WTC11 (cell line): ENCODE results near the gene IP6K3. TPM values are rescaled to one million over a fixed set of nuclear protein-coding genes. Genes with fewer than 3 reads are reported as not detected.

Source experiments
- ATAC-seq: fragments of 200-7000 bp; cut with Tn5 transposase; 2 replicates; pipeline ENCODE4 v1.10.0; 2021; ENCODE audit warnings: mild to moderate bottlenecking, moderate library complexity
- CTCF ChIA-PET: fragments of 300-600 bp; sonication (Branson Sonifier 250); formaldehyde crosslinking; loops from one replicate; lab custom pipeline; 2021; ENCODE audit warnings: antibody characterized with exemption; lab: Charles Lee
- POLR2A ChIA-PET: fragments of 350-600 bp; sonication (Branson Sonifier 250); formaldehyde crosslinking; loops from one replicate; lab custom pipeline; 2021; ENCODE audit warnings: antibody characterized with exemption; lab: Charles Lee
- DNase-seq: peaks from one replicate; pipeline ENCODE4 v3.0.0; 2021; ENCODE audit warnings: low spot score
- H3K27ac Mint-ChIP-seq: 2 replicates; pipeline ENCODE4 v1.8.0; 2021; ENCODE audit warnings: mixed read lengths
- H3K27me3 Mint-ChIP-seq: 2 replicates; pipeline ENCODE4 v1.8.0; 2021; ENCODE audit warnings: low read depth, mild to moderate bottlenecking, moderate library complexity, mixed read lengths
- H3K36me3 Mint-ChIP-seq: 2 replicates; pipeline ENCODE4 v1.8.0; 2021; ENCODE audit warnings: mixed read lengths
- H3K4me1 Mint-ChIP-seq: 2 replicates; pipeline ENCODE4 v1.8.0; 2022; ENCODE audit warnings: mixed read lengths
- H3K4me3 Mint-ChIP-seq: 2 replicates; pipeline ENCODE4 v1.8.0; 2021; ENCODE audit warnings: mild to moderate bottlenecking, moderate library complexity, mixed read lengths
- H3K9me3 Mint-ChIP-seq: 2 replicates; pipeline ENCODE4 v1.8.0; 2021; ENCODE audit warnings: mixed read lengths
- AFF4 ChIP-seq: sonication (generic); formaldehyde crosslinking; IDR thresholded peaks from 2 replicates; pipeline ENCODE4 v1.8.1; 2023; ENCODE audit warnings: mild to moderate bottlenecking, missing genetic modification reagents, borderline replicate concordance
- E2F4 ChIP-seq: sonication (generic); formaldehyde crosslinking; IDR thresholded peaks from 2 replicates; pipeline ENCODE4 v1.8.1; 2022; ENCODE audit warnings: low read depth, mild to moderate bottlenecking, moderate library complexity, missing genetic modification reagents, borderline replicate concordance
- FOXP1 ChIP-seq: sonication (generic); formaldehyde crosslinking; IDR thresholded peaks from 2 replicates; pipeline ENCODE4 v1.8.0; 2022; ENCODE audit warnings: missing genetic modification reagents, mild to moderate bottlenecking, moderate library complexity, borderline replicate concordance
- HMGA2 ChIP-seq: fragments of 250-450 bp; sonication (Bioruptor Pico); IDR thresholded peaks from 2 replicates; pipeline ENCODE4 v1.4.0; 2021; ENCODE audit warnings: mild to moderate bottlenecking, moderate library complexity
- MAX ChIP-seq: sonication (generic); formaldehyde crosslinking; IDR thresholded peaks from 2 replicates; pipeline ENCODE4 v1.8.0; 2022; ENCODE audit warnings: mild to moderate bottlenecking, missing genetic modification reagents
- MXD4 ChIP-seq: fragments of 250-450 bp; sonication (Bioruptor Pico); IDR thresholded peaks from 2 replicates; pipeline ENCODE4 v1.8.0; 2021; ENCODE audit warnings: mild to moderate bottlenecking, moderate library complexity, borderline replicate concordance
- NFATC4 ChIP-seq: fragments of 250-450 bp; sonication (Bioruptor Pico); IDR thresholded peaks from 2 replicates; pipeline ENCODE4 v1.9.0; 2021; ENCODE audit warnings: mild to moderate bottlenecking
- TEAD1 ChIP-seq: sonication (generic); formaldehyde crosslinking; IDR thresholded peaks from 2 replicates; pipeline ENCODE4 v1.8.0; 2022; ENCODE audit warnings: mild to moderate bottlenecking, missing genetic modification reagents
- TP53 ChIP-seq: sonication (generic); formaldehyde crosslinking; IDR thresholded peaks from 2 replicates; pipeline ENCODE4 v1.8.1; 2023; ENCODE audit warnings: mild to moderate bottlenecking, missing genetic modification reagents
- ZNF232 ChIP-seq: sonication (generic); formaldehyde crosslinking; IDR thresholded peaks from 2 replicates; pipeline ENCODE4 v1.8.0; 2022; ENCODE audit warnings: mild to moderate bottlenecking, missing genetic modification reagents
- ZNF263 ChIP-seq: sonication (generic); formaldehyde crosslinking; IDR thresholded peaks from 2 replicates; pipeline ENCODE4 v1.8.1; 2022; ENCODE audit warnings: low read depth, mild to moderate bottlenecking, moderate library complexity, missing genetic modification reagents
- ZNF671 ChIP-seq: fragments of 250-450 bp; sonication (Bioruptor Pico); IDR thresholded peaks from 2 replicates; pipeline ENCODE4 v1.8.0; 2021; ENCODE audit warnings: mild to moderate bottlenecking
- total RNA-seq: library from RNA; stranded (reverse); gene quantifications from 3 replicates; pipeline ENCODE4 v1.2.3, GENCODE V29; 2021
- TF ChIP-seq, protein P1 (sequence below): sonication (generic); formaldehyde crosslinking; IDR thresholded peaks from 2 replicates; pipeline ENCODE4 v1.8.1; 2022; ENCODE audit warnings: low read depth, missing genetic modification reagents, borderline replicate concordance
- TF ChIP-seq, protein P2 (sequence below): sonication (generic); formaldehyde crosslinking; IDR thresholded peaks from 2 replicates; pipeline ENCODE4 v1.8.1; 2022; ENCODE audit warnings: missing genetic modification reagents, borderline replicate concordance
- TF ChIP-seq, protein P3 (sequence below): sonication (generic); formaldehyde crosslinking; IDR thresholded peaks from 2 replicates; pipeline ENCODE4 v1.8.1; 2023; ENCODE audit warnings: mild to moderate bottlenecking, missing genetic modification reagents
- TF ChIP-seq, protein P4 (sequence below): fragments of 250-450 bp; sonication (Bioruptor Pico); IDR thresholded peaks from 2 replicates; pipeline ENCODE4 v1.9.0; 2021; ENCODE audit warnings: mild to moderate bottlenecking, borderline replicate concordance
- TF ChIP-seq, protein P5 (sequence below): fragments of 200-600 bp; IDR thresholded peaks from 2 replicates; pipeline ENCODE4 v1.8.0; 2022; ENCODE audit warnings: antibody characterized with exemption

Gene IP6K3
- total RNA-seq, 1 experiment from 2014 or later, result 1.1 TPM

- CTCF ChIA-PET, result interaction anchor here (0.6 to 3.3 kb wide), 5 partner anchors 13 to 373 kb away, joined by 3 to 23 read pairs (median 4); no protein-coding TSS in a partner anchor
- no peak overlapping the region for H3K4me3 Mint-ChIP-seq
- DNase-seq, result no peak
- peaks cover 46% of the 10 kb centered on the region for H3K4me1 Mint-ChIP-seq
- no peaks in the 10 kb centered on the region for H3K9me3 Mint-ChIP-seq
- TF ChIP-seq ZNF232 (no peak), ZNF263 (CRISPR knock-in tag) (no peak), ZNF671 (CRISPR knock-in tag) (no peak), FOXP1 (CRISPR knock-in tag) (no peak), E2F4 (CRISPR knock-in tag) (no peak), TEAD1 (CRISPR knock-in tag) (no peak), NFATC4 (CRISPR knock-in tag) (no peak), TP53 (CRISPR knock-in tag) (no peak), HMGA2 (CRISPR knock-in tag) (no peak)
- TF ChIP-seq, protein P1, sequence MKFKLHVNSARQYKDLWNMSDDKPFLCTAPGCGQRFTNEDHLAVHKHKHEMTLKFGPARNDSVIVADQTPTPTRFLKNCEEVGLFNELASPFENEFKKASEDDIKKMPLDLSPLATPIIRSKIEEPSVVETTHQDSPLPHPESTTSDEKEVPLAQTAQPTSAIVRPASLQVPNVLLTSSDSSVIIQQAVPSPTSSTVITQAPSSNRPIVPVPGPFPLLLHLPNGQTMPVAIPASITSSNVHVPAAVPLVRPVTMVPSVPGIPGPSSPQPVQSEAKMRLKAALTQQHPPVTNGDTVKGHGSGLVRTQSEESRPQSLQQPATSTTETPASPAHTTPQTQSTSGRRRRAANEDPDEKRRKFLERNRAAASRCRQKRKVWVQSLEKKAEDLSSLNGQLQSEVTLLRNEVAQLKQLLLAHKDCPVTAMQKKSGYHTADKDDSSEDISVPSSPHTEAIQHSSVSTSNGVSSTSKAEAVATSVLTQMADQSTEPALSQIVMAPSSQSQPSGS (CRISPR knock-in tag), result no peak
- TF ChIP-seq, protein P2, sequence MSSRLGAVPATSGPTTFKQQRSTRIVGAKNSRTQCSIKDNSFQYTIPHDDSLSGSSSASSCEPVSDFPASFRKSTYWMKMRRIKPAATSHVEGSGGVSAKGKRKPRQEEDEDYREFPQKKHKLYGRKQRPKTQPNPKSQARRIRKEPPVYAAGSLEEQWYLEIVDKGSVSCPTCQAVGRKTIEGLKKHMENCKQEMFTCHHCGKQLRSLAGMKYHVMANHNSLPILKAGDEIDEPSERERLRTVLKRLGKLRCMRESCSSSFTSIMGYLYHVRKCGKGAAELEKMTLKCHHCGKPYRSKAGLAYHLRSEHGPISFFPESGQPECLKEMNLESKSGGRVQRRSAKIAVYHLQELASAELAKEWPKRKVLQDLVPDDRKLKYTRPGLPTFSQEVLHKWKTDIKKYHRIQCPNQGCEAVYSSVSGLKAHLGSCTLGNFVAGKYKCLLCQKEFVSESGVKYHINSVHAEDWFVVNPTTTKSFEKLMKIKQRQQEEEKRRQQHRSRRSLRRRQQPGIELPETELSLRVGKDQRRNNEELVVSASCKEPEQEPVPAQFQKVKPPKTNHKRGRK (CRISPR knock-in tag), result no peak
- TF ChIP-seq, protein P3, sequence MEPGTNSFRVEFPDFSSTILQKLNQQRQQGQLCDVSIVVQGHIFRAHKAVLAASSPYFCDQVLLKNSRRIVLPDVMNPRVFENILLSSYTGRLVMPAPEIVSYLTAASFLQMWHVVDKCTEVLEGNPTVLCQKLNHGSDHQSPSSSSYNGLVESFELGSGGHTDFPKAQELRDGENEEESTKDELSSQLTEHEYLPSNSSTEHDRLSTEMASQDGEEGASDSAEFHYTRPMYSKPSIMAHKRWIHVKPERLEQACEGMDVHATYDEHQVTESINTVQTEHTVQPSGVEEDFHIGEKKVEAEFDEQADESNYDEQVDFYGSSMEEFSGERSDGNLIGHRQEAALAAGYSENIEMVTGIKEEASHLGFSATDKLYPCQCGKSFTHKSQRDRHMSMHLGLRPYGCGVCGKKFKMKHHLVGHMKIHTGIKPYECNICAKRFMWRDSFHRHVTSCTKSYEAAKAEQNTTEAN (CRISPR knock-in tag), result no peak
- TF ChIP-seq, all 79 proteins: peak for 0
- no peak for ATAC-seq
- no peak overlapping the region for H3K27ac Mint-ChIP-seq
- H3K36me3 Mint-ChIP-seq, result no peaks in the 10 kb centered on the region
- POLR2A ChIA-PET, result no interaction called here
- no peaks in the 10 kb centered on the region; the same call in 1 of the 2 replicates for H3K27me3 Mint-ChIP-seq
These were observed 1.1 kb upstream of the IP6K3 start for GRCh38 chr6:33747823-33748222.

DNA sequence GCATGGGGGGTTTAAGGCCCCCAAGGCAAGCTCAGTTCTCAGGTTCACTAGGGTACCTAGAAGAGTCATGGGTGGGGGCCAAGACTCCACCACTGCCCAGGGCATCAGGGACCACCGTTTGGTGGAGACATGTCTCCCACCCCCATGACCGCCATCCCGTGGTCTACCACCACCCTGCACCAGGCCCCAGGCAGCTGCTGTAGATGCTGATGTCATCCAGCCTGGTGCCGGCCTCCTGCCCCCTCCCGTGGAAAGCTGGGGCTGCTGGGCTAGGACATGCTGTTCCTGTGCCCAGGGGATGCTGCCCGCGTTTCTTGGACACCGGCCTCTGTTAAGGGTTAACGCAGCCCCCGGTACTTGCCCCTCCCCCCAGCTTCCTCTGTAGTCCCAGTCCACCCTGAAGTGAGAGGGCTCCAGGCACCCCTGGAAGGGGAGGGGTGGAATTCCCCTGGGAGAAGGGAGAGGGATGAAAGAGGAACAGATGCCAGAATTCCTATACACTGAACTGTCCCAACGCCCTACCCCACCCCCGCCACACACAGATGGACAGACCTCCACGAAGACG, 587 bp downstream of the IP6K3 start:
- no peak overlapping the region for H3K4me3 Mint-ChIP-seq
- H3K27ac Mint-ChIP-seq, result no peak overlapping the region
- no peaks in the 10 kb centered on the region for H3K36me3 Mint-ChIP-seq
- H3K27me3 Mint-ChIP-seq, result no peaks in the 10 kb centered on the region; the same call in 1 of the 2 replicates
- ATAC-seq (no peak), DNase-seq (no peak)
- peaks cover 50% of the 10 kb centered on the region for H3K4me1 Mint-ChIP-seq
- H3K9me3 Mint-ChIP-seq, result no peaks in the 10 kb centered on the region
- CTCF ChIA-PET, result interaction anchor here (0.7 to 3.7 kb wide), 12 partner anchors 8 to 309 kb away, joined by 3 to 26 read pairs (median 4); partner anchors contain the start of gene UQCC2
- POLR2A ChIA-PET, result no interaction called here
- TF ChIP-seq, protein P4, sequence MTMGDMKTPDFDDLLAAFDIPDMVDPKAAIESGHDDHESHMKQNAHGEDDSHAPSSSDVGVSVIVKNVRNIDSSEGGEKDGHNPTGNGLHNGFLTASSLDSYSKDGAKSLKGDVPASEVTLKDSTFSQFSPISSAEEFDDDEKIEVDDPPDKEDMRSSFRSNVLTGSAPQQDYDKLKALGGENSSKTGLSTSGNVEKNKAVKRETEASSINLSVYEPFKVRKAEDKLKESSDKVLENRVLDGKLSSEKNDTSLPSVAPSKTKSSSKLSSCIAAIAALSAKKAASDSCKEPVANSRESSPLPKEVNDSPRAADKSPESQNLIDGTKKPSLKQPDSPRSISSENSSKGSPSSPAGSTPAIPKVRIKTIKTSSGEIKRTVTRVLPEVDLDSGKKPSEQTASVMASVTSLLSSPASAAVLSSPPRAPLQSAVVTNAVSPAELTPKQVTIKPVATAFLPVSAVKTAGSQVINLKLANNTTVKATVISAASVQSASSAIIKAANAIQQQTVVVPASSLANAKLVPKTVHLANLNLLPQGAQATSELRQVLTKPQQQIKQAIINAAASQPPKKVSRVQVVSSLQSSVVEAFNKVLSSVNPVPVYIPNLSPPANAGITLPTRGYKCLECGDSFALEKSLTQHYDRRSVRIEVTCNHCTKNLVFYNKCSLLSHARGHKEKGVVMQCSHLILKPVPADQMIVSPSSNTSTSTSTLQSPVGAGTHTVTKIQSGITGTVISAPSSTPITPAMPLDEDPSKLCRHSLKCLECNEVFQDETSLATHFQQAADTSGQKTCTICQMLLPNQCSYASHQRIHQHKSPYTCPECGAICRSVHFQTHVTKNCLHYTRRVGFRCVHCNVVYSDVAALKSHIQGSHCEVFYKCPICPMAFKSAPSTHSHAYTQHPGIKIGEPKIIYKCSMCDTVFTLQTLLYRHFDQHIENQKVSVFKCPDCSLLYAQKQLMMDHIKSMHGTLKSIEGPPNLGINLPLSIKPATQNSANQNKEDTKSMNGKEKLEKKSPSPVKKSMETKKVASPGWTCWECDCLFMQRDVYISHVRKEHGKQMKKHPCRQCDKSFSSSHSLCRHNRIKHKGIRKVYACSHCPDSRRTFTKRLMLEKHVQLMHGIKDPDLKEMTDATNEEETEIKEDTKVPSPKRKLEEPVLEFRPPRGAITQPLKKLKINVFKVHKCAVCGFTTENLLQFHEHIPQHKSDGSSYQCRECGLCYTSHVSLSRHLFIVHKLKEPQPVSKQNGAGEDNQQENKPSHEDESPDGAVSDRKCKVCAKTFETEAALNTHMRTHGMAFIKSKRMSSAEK (CRISPR knock-in tag), result no peak
- TF ChIP-seq, protein P5, sequence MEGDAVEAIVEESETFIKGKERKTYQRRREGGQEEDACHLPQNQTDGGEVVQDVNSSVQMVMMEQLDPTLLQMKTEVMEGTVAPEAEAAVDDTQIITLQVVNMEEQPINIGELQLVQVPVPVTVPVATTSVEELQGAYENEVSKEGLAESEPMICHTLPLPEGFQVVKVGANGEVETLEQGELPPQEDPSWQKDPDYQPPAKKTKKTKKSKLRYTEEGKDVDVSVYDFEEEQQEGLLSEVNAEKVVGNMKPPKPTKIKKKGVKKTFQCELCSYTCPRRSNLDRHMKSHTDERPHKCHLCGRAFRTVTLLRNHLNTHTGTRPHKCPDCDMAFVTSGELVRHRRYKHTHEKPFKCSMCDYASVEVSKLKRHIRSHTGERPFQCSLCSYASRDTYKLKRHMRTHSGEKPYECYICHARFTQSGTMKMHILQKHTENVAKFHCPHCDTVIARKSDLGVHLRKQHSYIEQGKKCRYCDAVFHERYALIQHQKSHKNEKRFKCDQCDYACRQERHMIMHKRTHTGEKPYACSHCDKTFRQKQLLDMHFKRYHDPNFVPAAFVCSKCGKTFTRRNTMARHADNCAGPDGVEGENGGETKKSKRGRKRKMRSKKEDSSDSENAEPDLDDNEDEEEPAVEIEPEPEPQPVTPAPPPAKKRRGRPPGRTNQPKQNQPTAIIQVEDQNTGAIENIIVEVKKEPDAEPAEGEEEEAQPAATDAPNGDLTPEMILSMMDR, result no peak
- TF ChIP-seq AFF4 (CRISPR knock-in tag), result no peak
- no peak for TF ChIP-seq MXD4 (CRISPR knock-in tag)
- TF ChIP-seq MAX (CRISPR knock-in tag), result no peak
